Astrocyte (in vitro differentiated cells and primary cell): Measurements from ENCODE around the gene RASGRF2. TPM values are rescaled to one million over a fixed set of nuclear protein-coding genes. Genes with fewer than 3 reads are reported as not detected.

ENCODE experiments used
- DNase-seq: peaks from one replicate; pipeline ENCODE4 v3.0.0-alpha.2; 2010; ENCODE audit warnings: low read depth
- FAIRE-seq: peaks from 2 replicates; lab custom pipeline; 2011; peaks lifted over from hg19 to GRCh38; lab: Jason Lieb, UNC
- H2AFZ ChIP-seq: 2 replicates; pipeline ENCODE4 v1.6.0; 2012; ENCODE audit warnings: low read depth, low read length, inconsistent platforms
- H3K27ac ChIP-seq: 2 replicates; pipeline ENCODE4 v1.5.1; 2011; ENCODE audit warnings: low read depth, low read length, inconsistent platforms
- H3K27me3 ChIP-seq: 2 replicates; pipeline ENCODE4 v1.6.0; 2011; ENCODE audit warnings: low read length, inconsistent platforms; ENCODE audit not compliant: insufficient read depth
- H3K36me3 ChIP-seq: 2 replicates; pipeline ENCODE4 v1.5.1; 2011; ENCODE audit warnings: low read length, inconsistent platforms; ENCODE audit not compliant: insufficient read depth
- H3K4me1 ChIP-seq: 2 replicates; pipeline ENCODE4 v1.5.1; 2011; ENCODE audit warnings: low read length, inconsistent platforms; ENCODE audit not compliant: insufficient read depth
- H3K4me2 ChIP-seq: 2 replicates; pipeline ENCODE4 v1.6.0; 2012; ENCODE audit warnings: low read length, inconsistent platforms
- H3K4me3 ChIP-seq: 2 replicates; pipeline ENCODE4 v1.5.1; 2011; ENCODE audit warnings: low read depth, mild to moderate bottlenecking, low read length, inconsistent platforms; ENCODE audit not compliant: insufficient read depth
- H3K79me2 ChIP-seq: 2 replicates; pipeline ENCODE4 v1.6.0; 2012; ENCODE audit warnings: mild to moderate bottlenecking, low read length, inconsistent platforms; ENCODE audit not compliant: insufficient read depth
- H3K9ac ChIP-seq: 2 replicates; pipeline ENCODE4 v1.6.0; 2012; ENCODE audit warnings: mild to moderate bottlenecking, low read length, inconsistent platforms
- H3K9me3 ChIP-seq: 2 replicates; pipeline ENCODE4 v1.5.1; 2012; ENCODE audit warnings: low read depth, mild to moderate bottlenecking, low read length, inconsistent platforms; ENCODE audit not compliant: insufficient read depth
- H4K20me1 ChIP-seq: 2 replicates; pipeline ENCODE4 v1.6.0; 2012; ENCODE audit warnings: low read length, inconsistent platforms; ENCODE audit not compliant: insufficient read depth
- H3K27ac Mint-ChIP-seq: one replicate; pipeline ENCODE4 v1.8.0; 2021; ENCODE audit warnings: mild to moderate bottlenecking, mixed read lengths; ENCODE audit not compliant: unreplicated experiment
- H3K27me3 Mint-ChIP-seq: one replicate; pipeline ENCODE4 v1.8.0; 2021; ENCODE audit warnings: low read depth, mixed read lengths; ENCODE audit not compliant: unreplicated experiment
- H3K36me3 Mint-ChIP-seq: one replicate; pipeline ENCODE4 v1.8.0; 2021; ENCODE audit warnings: low read depth, mixed read lengths; ENCODE audit not compliant: unreplicated experiment
- H3K4me1 Mint-ChIP-seq: one replicate; pipeline ENCODE4 v1.8.0; 2021; ENCODE audit warnings: low read depth, mixed read lengths; ENCODE audit not compliant: unreplicated experiment
- H3K4me3 Mint-ChIP-seq: one replicate; pipeline ENCODE4 v1.8.0; 2021; ENCODE audit warnings: mild to moderate bottlenecking, moderate library complexity, mixed read lengths; ENCODE audit not compliant: unreplicated experiment
- H3K9me3 Mint-ChIP-seq: one replicate; pipeline ENCODE4 v1.8.0; 2021; ENCODE audit warnings: mild to moderate bottlenecking, mixed read lengths; ENCODE audit not compliant: unreplicated experiment
- EZH2 ChIP-seq: IDR thresholded peaks from 2 replicates; pipeline ENCODE4 v1.6.1; 2012; ENCODE audit warnings: mild to moderate bottlenecking, low read length, inconsistent platforms; ENCODE audit not compliant: insufficient read depth
- total RNA-seq: library from RNA; stranded (reverse); gene quantifications from 2 replicates; pipeline ENCODE4 v1.2.1, GENCODE V29; 2021
- TF ChIP-seq, protein P1 (sequence below): IDR thresholded peaks from 2 replicates; pipeline ENCODE4 v1.5.1; 2011; ENCODE audit warnings: low read depth, mild to moderate bottlenecking, inconsistent platforms, low read length, moderate library complexity; ENCODE audit not compliant: insufficient read depth

RASGRF2 gene
- total RNA-seq, 1 donor from 2014 or later = 8.0 TPM

- no peak overlapping the region for H3K27ac ChIP-seq
- DNase-seq (no peak), FAIRE-seq (no peak)
- H3K4me2 ChIP-seq = no peak overlapping the region
- no peaks in the 10 kb centered on the region for H3K4me1 ChIP-seq
- H3K36me3 Mint-ChIP-seq = peaks cover 3% of the 10 kb centered on the region
- H3K79me2 ChIP-seq = no peaks in the 10 kb centered on the region
- H3K9ac ChIP-seq = no peak overlapping the region
- H3K36me3 ChIP-seq = no peaks in the 10 kb centered on the region
- H3K4me3 Mint-ChIP-seq = no peak overlapping the region
- H3K4me3 ChIP-seq = no peak overlapping the region
- H2AFZ ChIP-seq = no peak overlapping the region
- H4K20me1 ChIP-seq = no peaks in the 10 kb centered on the region
- H3K27ac Mint-ChIP-seq = no peak overlapping the region
- H3K9me3 ChIP-seq = no peaks in the 10 kb centered on the region
- TF ChIP-seq EZH2 = no peak
- TF ChIP-seq, protein P1, sequence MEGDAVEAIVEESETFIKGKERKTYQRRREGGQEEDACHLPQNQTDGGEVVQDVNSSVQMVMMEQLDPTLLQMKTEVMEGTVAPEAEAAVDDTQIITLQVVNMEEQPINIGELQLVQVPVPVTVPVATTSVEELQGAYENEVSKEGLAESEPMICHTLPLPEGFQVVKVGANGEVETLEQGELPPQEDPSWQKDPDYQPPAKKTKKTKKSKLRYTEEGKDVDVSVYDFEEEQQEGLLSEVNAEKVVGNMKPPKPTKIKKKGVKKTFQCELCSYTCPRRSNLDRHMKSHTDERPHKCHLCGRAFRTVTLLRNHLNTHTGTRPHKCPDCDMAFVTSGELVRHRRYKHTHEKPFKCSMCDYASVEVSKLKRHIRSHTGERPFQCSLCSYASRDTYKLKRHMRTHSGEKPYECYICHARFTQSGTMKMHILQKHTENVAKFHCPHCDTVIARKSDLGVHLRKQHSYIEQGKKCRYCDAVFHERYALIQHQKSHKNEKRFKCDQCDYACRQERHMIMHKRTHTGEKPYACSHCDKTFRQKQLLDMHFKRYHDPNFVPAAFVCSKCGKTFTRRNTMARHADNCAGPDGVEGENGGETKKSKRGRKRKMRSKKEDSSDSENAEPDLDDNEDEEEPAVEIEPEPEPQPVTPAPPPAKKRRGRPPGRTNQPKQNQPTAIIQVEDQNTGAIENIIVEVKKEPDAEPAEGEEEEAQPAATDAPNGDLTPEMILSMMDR = no peak
- no peaks in the 10 kb centered on the region for H3K27me3 Mint-ChIP-seq
- H3K27me3 ChIP-seq = no peaks in the 10 kb centered on the region
- no peaks in the 10 kb centered on the region for H3K4me1 Mint-ChIP-seq
- H3K9me3 Mint-ChIP-seq = no peaks in the 10 kb centered on the region
Measured at GRCh38 chr5:81095835-81096234, 135.7 kb downstream of the RASGRF2 start.

GRCh38 chr5:81097713-81098112 lies 137.6 kb downstream of the RASGRF2 start:
- Mint-ChIP-seq H3K27ac (no peak overlapping the region), H3K36me3 (peaks cover 3% of the 10 kb centered on the region), H3K4me3 (no peak overlapping the region), H3K27me3 (no peaks in the 10 kb centered on the region), H3K4me1 (peaks cover 2% of the 10 kb centered on the region), H3K9me3 (no peaks in the 10 kb centered on the region)
- H3K27me3 ChIP-seq = no peaks in the 10 kb centered on the region
- H3K36me3 ChIP-seq = no peaks in the 10 kb centered on the region
- no peak overlapping the region for H3K4me2 ChIP-seq
- TF ChIP-seq, protein P1 = no peak
- no peak for TF ChIP-seq EZH2
- DNase-seq (peak; percentile 22), FAIRE-seq (no peak)
- H3K4me3 ChIP-seq = no peak overlapping the region
- H3K27ac ChIP-seq = no peak overlapping the region
- no peak overlapping the region for H2AFZ ChIP-seq
- H3K9me3 ChIP-seq = no peaks in the 10 kb centered on the region
- no peaks in the 10 kb centered on the region for H3K4me1 ChIP-seq
- H3K9ac ChIP-seq = no peak overlapping the region
- H4K20me1 ChIP-seq = no peaks in the 10 kb centered on the region
- no peaks in the 10 kb centered on the region for H3K79me2 ChIP-seq

GRCh38 chr5:81105261-81105877 lies 145.2 kb downstream of the RASGRF2 start:
- Histone ChIP-seq H3K4me3 (no peak overlapping the region), H3K79me2 (no peaks in the 10 kb centered on the region), H2AFZ (no peak overlapping the region), H3K27me3 (no peaks in the 10 kb centered on the region), H3K9ac (no peak overlapping the region), H3K36me3 (no peaks in the 10 kb centered on the region), H3K27ac (no peak overlapping the region), H3K4me1 (no peaks in the 10 kb centered on the region), H4K20me1 (no peaks in the 10 kb centered on the region), H3K9me3 (no peaks in the 10 kb centered on the region), H3K4me2 (no peak overlapping the region)
- DNase-seq = no peak
- FAIRE-seq = no peak
- Mint-ChIP-seq H3K4me1 (peaks cover 5% of the 10 kb centered on the region), H3K36me3 (no peaks in the 10 kb centered on the region), H3K4me3 (no peak overlapping the region), H3K27ac (no peak overlapping the region), H3K9me3 (no peaks in the 10 kb centered on the region), H3K27me3 (no peaks in the 10 kb centered on the region)
- no peak for TF ChIP-seq EZH2
- TF ChIP-seq, protein P1 = no peak
